ENCODE data around the gene C4orf54. TPM values are rescaled to one million over a fixed set of nuclear protein-coding genes. Genes with fewer than 3 reads are reported as not detected.

C4orf54 gene
- total and polyA plus RNA-seq, 2 of the 8 experiments (the other 6 are each of a cell fraction or from before 2014, with no cell fraction given): not detected

DNA sequence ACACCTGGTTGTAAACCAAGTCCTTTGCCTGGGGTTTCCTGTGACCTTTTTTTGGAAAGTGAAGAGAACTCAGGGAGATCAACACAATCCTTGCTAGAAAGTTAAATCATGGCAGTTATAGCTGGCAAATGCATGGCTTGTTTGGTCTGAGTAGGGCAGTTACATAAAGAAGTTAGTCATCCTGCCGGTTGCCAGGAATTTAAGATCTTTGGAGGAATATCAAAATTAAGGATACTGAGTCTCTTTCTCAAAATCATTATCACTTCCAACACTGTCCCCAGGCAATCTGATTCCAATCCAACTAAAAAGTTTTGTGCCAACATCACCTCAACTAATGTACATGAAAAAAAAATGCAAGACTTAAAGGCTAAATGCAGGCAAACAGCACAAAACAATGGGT lies 40.3 kb downstream of the C4orf54 start:
- Histone ChIP-seq H3K27me3 (replicated peaks in 1 of 4; ENCODE audit: control insufficient read depth in 3 of 4, extremely low read depth in 1 of 4, insufficient read depth in 3 of 4, low read length in 3 of 4) (no peaks in the 10 kb centered on the region), H4K91ac (replicated peaks; ENCODE audit: insufficient read length, low read length) (no peak overlapping the region), H2BK5ac (ENCODE audit: low read depth, low read length) (no peak overlapping the region), H3K18ac (ENCODE audit: extremely low read depth, low read length) (no peak overlapping the region), H3K9me3 (ENCODE audit: insufficient read depth in 2 of 2, low read depth in 1 of 2, low read length in 1 of 2) (no peaks in the 10 kb centered on the region), H3K4me3 (ENCODE audit: extremely low read depth in 1 of 4, insufficient read depth in 2 of 4, low read depth in 3 of 4, low read length in 4 of 4) (no peak overlapping the region), H2BK120ac (replicated peaks; ENCODE audit: low read depth, low read length) (no peak overlapping the region), H3K23me2 (ENCODE audit: low read depth, low read length) (no peaks in the 10 kb centered on the region), H2BK12ac (ENCODE audit: low read depth, low read length) (no peak overlapping the region), H2AK5ac (ENCODE audit: low read depth, low read length) (no peak overlapping the region), H2BK15ac (ENCODE audit: low read length) (no peak overlapping the region), H4K5ac (ENCODE audit: insufficient read length, low read depth, low read length) (no peak overlapping the region), H2AFZ (ENCODE audit: low read length) (no peak overlapping the region), H3K4me2 (ENCODE audit: insufficient read depth in 1 of 2, low read depth in 2 of 2, low read length in 2 of 2) (no peak overlapping the region), H3K79me2 (ENCODE audit: control insufficient read depth in 1 of 2, insufficient read depth in 2 of 2, low read length in 2 of 2) (no peaks in the 10 kb centered on the region), H3K56ac (replicated peaks; ENCODE audit: insufficient read length, low read depth, low read length) (no peak overlapping the region), H3K4me1 (replicated peaks in 1 of 4; ENCODE audit: control insufficient read depth in 3 of 4, insufficient read depth in 4 of 4, low read length in 3 of 4) (no peaks in the 10 kb centered on the region), H3K14ac (ENCODE audit: insufficient read length) (no peak overlapping the region), H4K8ac (ENCODE audit: extremely low read depth, insufficient read depth, low read length) (no peak overlapping the region), H2BK20ac (ENCODE audit: low read length) (no peak overlapping the region), H3K27ac (ENCODE audit: low read depth, low read length) (no peak overlapping the region), H3K9ac (replicated peaks in 1 of 4; ENCODE audit: extremely low read depth in 1 of 4, low read depth in 3 of 4, low read length in 3 of 4) (no peak overlapping the region), H3K79me1 (ENCODE audit: low read depth, low read length) (no peaks in the 10 kb centered on the region), H3K4ac (replicated peaks; ENCODE audit: insufficient read length, low read depth, low read length) (no peak overlapping the region), H3K36me3 (ENCODE audit: control insufficient read depth in 2 of 4, insufficient read depth in 4 of 4, low read length in 3 of 4) (no peaks in the 10 kb centered on the region), H4K20me1 (replicated peaks in 1 of 2; ENCODE audit: control insufficient read depth in 1 of 2, insufficient read depth in 2 of 2, low read length in 2 of 2) (no peaks in the 10 kb centered on the region), H3K23ac (ENCODE audit: insufficient read length) (no peak overlapping the region)
- no peak for FAIRE-seq
- ChIA-PET POLR2A (ENCODE audit: partially characterized antibody) (no interaction called here), CTCF (ENCODE audit: partially characterized antibody) (interaction anchor here (1.7 kb wide), 1 partner anchor 28 kb away, joined by 4 read pairs; no protein-coding TSS in a partner anchor)
- no peak for DNase-seq (ENCODE audit: low read depth in 1 of 2, low spot score in 2 of 2)
- WGBS, 2 experiments (ENCODE audit: extremely low coverage in 1 of 2, insufficient coverage in 1 of 2, insufficient read length in 1 of 2, insufficient replicate concordance in 2 of 2, low coverage in 1 of 2, low lambda C conversion rate in 2 of 2, missing lambda C conversion rate in 1 of 2): 95% methylated on average over 1 of the region's 1 CpG; no CpG with 5 or more reads in 1 of the 2 experiments
- TF ChIP-seq SIRT6 (IDR thresholded peaks at IDR 0.05; ENCODE audit: low read length) (no peak), POLR2AphosphoS5 (IDR thresholded peaks at IDR 0.05; ENCODE audit: low read depth, low read length) (no peak), CREB1 (IDR thresholded peaks at IDR 0.05) (no peak), CHD2 (IDR thresholded peaks at IDR 0.05; ENCODE audit: low read length) (no peak), NANOG (IDR thresholded peaks at IDR 0.05; ENCODE audit: insufficient read depth, low read depth, low read length, poor library complexity, severe bottlenecking) (no peak), FOSL1 (IDR thresholded peaks at IDR 0.05; ENCODE audit: insufficient read depth, low read depth, low read length) (no peak), SAP30 (IDR thresholded peaks at IDR 0.05; ENCODE audit: insufficient read depth, insufficient replicate concordance, low read length) (no peak), PHF8 (conservative IDR thresholded peaks at IDR 0.05; ENCODE audit: low read depth, low read length) (no peak), GTF2F1 (IDR thresholded peaks at IDR 0.05; ENCODE audit: borderline replicate concordance, low read depth, low read length) (no peak), POU5F1 (IDR thresholded peaks at IDR 0.05; ENCODE audit: low read depth, low read length) (no peak), MAFK (IDR thresholded peaks at IDR 0.05; ENCODE audit: low read depth, low read length) (no peak), SUZ12 (IDR thresholded peaks at IDR 0.05; ENCODE audit: low read length) (no peak)
- TF ChIP-seq, protein P1, sequence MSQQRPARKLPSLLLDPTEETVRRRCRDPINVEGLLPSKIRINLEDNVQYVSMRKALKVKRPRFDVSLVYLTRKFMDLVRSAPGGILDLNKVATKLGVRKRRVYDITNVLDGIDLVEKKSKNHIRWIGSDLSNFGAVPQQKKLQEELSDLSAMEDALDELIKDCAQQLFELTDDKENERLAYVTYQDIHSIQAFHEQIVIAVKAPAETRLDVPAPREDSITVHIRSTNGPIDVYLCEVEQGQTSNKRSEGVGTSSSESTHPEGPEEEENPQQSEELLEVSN (IDR thresholded peaks at IDR 0.05): no peak
